HCT116 (cell line): Measurements from ENCODE around the gene PIP4K2B.

Experiments
- CTCF ChIP-seq, 3 experiments: fragments of 200-600 bp in 1 of 3; sonication (generic) in 1 of 3; IDR thresholded peaks in 2 of 3; conservative IDR thresholded peaks in 1 of 3; 2 replicates each; pipeline ENCODE4 v1.5.1; 2012 to 2017; ENCODE audit warnings: low read depth in 2 of 3, low read length in 2 of 3, antibody characterized with exemption in 1 of 3, borderline replicate concordance in 1 of 3, control low read depth in 1 of 3, mild to moderate bottlenecking in 1 of 3, mixed read lengths in 1 of 3, mixed run types in 1 of 3, moderate library complexity in 1 of 3; ENCODE audit not compliant: insufficient read depth in 1 of 3
- EZH2 ChIP-seq: fragments of 200-600 bp; sonication (generic); IDR thresholded peaks from 2 replicates; pipeline ENCODE4 v1.6.1; 2017; ENCODE audit warnings: antibody characterized with exemption, mixed run types
- EZH2phosphoT487 ChIP-seq: fragments of 200-600 bp; IDR thresholded peaks from 2 replicates; pipeline ENCODE4 v1.6.1; 2018; ENCODE audit warnings: antibody characterized with exemption, borderline replicate concordance
- JUND ChIP-seq: IDR thresholded peaks from 2 replicates; pipeline ENCODE4 v1.6.1; 2012
- POLR2A ChIP-seq: IDR thresholded peaks from 2 replicates; pipeline ENCODE4 v1.7.0; 2011; ENCODE audit warnings: borderline replicate concordance; ENCODE audit not compliant: insufficient read depth, insufficient read length; ENCODE audit errors: extremely low read depth
- POLR2AphosphoS5 ChIP-seq: IDR thresholded peaks from 2 replicates; pipeline ENCODE4 v1.6.1; 2011; ENCODE audit warnings: mild to moderate bottlenecking, low read depth, low read length, moderate library complexity
- SP1 ChIP-seq: IDR thresholded peaks from 2 replicates; pipeline ENCODE4 v1.6.1; 2012; ENCODE audit warnings: low read depth
- TCF7L2 ChIP-seq: IDR thresholded peaks from 2 replicates; pipeline ENCODE4 v1.7.0; 2011; ENCODE audit warnings: borderline replicate concordance, inconsistent platforms; ENCODE audit not compliant: insufficient read depth, insufficient read length; ENCODE audit errors: extremely low read depth
- YY1 ChIP-seq: IDR thresholded peaks from 2 replicates; pipeline ENCODE4 v1.6.1; 2011; ENCODE audit warnings: low read length, low read depth, moderate library complexity, mild to moderate bottlenecking; ENCODE audit not compliant: insufficient replicate concordance; ENCODE audit errors: extremely low read depth
- ZNF274 ChIP-seq: fragments of 200-500 bp; sonication (Bioruptor generic); IDR thresholded peaks from 2 replicates; pipeline ENCODE4 v1.6.1; 2014; ENCODE audit warnings: mild to moderate bottlenecking, low read depth, low read length, inconsistent platforms
- TF ChIP-seq, protein P1 (sequence below): IDR thresholded peaks from 2 replicates; pipeline ENCODE4 v1.6.1; 2012; ENCODE audit warnings: low read depth
- TF ChIP-seq, protein P2 (sequence below): IDR thresholded peaks from 2 replicates; pipeline ENCODE4 v1.6.1; 2012

- TF ChIP-seq, protein P1, sequence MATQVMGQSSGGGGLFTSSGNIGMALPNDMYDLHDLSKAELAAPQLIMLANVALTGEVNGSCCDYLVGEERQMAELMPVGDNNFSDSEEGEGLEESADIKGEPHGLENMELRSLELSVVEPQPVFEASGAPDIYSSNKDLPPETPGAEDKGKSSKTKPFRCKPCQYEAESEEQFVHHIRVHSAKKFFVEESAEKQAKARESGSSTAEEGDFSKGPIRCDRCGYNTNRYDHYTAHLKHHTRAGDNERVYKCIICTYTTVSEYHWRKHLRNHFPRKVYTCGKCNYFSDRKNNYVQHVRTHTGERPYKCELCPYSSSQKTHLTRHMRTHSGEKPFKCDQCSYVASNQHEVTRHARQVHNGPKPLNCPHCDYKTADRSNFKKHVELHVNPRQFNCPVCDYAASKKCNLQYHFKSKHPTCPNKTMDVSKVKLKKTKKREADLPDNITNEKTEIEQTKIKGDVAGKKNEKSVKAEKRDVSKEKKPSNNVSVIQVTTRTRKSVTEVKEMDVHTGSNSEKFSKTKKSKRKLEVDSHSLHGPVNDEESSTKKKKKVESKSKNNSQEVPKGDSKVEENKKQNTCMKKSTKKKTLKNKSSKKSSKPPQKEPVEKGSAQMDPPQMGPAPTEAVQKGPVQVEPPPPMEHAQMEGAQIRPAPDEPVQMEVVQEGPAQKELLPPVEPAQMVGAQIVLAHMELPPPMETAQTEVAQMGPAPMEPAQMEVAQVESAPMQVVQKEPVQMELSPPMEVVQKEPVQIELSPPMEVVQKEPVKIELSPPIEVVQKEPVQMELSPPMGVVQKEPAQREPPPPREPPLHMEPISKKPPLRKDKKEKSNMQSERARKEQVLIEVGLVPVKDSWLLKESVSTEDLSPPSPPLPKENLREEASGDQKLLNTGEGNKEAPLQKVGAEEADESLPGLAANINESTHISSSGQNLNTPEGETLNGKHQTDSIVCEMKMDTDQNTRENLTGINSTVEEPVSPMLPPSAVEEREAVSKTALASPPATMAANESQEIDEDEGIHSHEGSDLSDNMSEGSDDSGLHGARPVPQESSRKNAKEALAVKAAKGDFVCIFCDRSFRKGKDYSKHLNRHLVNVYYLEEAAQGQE = no peak
- TF ChIP-seq CTCF (IDR thresholded peaks at IDR 0.05 in 2 of 3, conservative IDR thresholded peaks at IDR 0.05 in 1 of 3; ENCODE audit: borderline replicate concordance in 1 of 3, insufficient read depth in 1 of 3, low read depth in 2 of 3, low read length in 2 of 3) (no peak), ZNF274 (no peak), POLR2A (no peak), EZH2 (no peak), SP1 (no peak), EZH2phosphoT487 (no peak), POLR2AphosphoS5 (no peak), TCF7L2 (no peak), JUND (no peak), YY1 (no peak)
- TF ChIP-seq, protein P2, sequence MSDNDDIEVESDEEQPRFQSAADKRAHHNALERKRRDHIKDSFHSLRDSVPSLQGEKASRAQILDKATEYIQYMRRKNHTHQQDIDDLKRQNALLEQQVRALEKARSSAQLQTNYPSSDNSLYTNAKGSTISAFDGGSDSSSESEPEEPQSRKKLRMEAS = no peak
Observed at GRCh38 chr17:38762231-38762630, 37.1 kb downstream of the PIP4K2B start.
